Measurements from ENCODE around the gene TSPAN6.

- no peak for TF ChIP-seq POLR2A (IDR thresholded peaks at IDR 0.05; ENCODE audit: low read depth, low read length)
- no peak for TF ChIP-seq POLR2AphosphoS5 (IDR thresholded peaks at IDR 0.05; ENCODE audit: low read depth, low read length)
Observed at GRCh38 chrX:100645106-100645505, 8.5 kb upstream of the TSPAN6 start.

Measured in GM12892 (cell line).